SW480 (cell line): ENCODE data around the gene CELF2.
"Not testable (repeated sequence)": the region's sequence is repeated elsewhere in the genome, so short reads cannot be mapped to it uniquely, and the experiment has no call there.

Experiments used
- DNase-seq: peaks from one replicate; pipeline ENCODE4 v3.0.0-alpha.2; 2016; ENCODE audit warnings: low spot score

CELF2 gene

GRCh38 chr10:11097686-11098085 lies 80.0 kb downstream of the CELF2 start:
- no peak for DNase-seq

GRCh38 chr10:11098666-11099065 lies 81.0 kb downstream of the CELF2 start:
- no peak for DNase-seq

- no peak for DNase-seq
These were observed 87.4 kb downstream of the CELF2 start for GRCh38 chr10:11104772-11105675.

- DNase-seq = no peak
These were observed 88.0 kb downstream of the CELF2 start for GRCh38 chr10:11105676-11106004.

- DNase-seq = no peak
These were observed 89.1 kb downstream of the CELF2 start for GRCh38 chr10:11106621-11107374.

- no peak for DNase-seq
These were observed 90.3 kb downstream of the CELF2 start for GRCh38 chr10:11107948-11108347.

GRCh38 chr10:11108356-11108755 lies 90.7 kb downstream of the CELF2 start:
- no peak for DNase-seq

- no peak for DNase-seq
These were observed 91.9 kb downstream of the CELF2 start for GRCh38 chr10:11109590-11109989.

GRCh38 chr10:11110539-11110938 lies 92.9 kb downstream of the CELF2 start:
- DNase-seq = peak; percentile 7

GRCh38 chr10:11111490-11111889 lies 93.8 kb downstream of the CELF2 start:
- DNase-seq = no peak

GRCh38 chr10:11112718-11113117 lies 95.0 kb downstream of the CELF2 start:
- DNase-seq = no peak

- DNase-seq = no peak
These were observed 95.5 kb downstream of the CELF2 start for GRCh38 chr10:11113156-11113555.

- DNase-seq = no peak
These were observed 96.6 kb downstream of the CELF2 start for GRCh38 chr10:11114269-11114668.

- no peak for DNase-seq
These were observed 97.7 kb downstream of the CELF2 start for GRCh38 chr10:11115337-11115736.

GRCh38 chr10:11116361-11116760 lies 98.7 kb downstream of the CELF2 start:
- no peak for DNase-seq

- no peak for DNase-seq
These were observed 99.1 kb downstream of the CELF2 start for GRCh38 chr10:11116817-11117216.

GRCh38 chr10:11118686-11119085 lies 101.0 kb downstream of the CELF2 start:
- DNase-seq = no peak

GRCh38 chr10:11119843-11120242 lies 102.2 kb downstream of the CELF2 start:
- no peak for DNase-seq

GRCh38 chr10:11120711-11121110 lies 103.0 kb downstream of the CELF2 start:
- DNase-seq = no peak

GRCh38 chr10:11123892-11124291 lies 106.2 kb downstream of the CELF2 start:
- DNase-seq = not testable (repeated sequence)

GRCh38 chr10:11125004-11125403 lies 107.3 kb downstream of the CELF2 start:
- DNase-seq = no peak

GRCh38 chr10:11127017-11127416 lies 109.3 kb downstream of the CELF2 start:
- not testable (repeated sequence) for DNase-seq

- no peak for DNase-seq
These were observed 113.5 kb downstream of the CELF2 start for GRCh38 chr10:11131112-11131639.
